Esophagus squamous epithelium (tissue), 4 donors: Measurements from ENCODE around the gene FAS.

Experiments
- POLR2A ChIP-seq, 4 donors: fragments of 450-650 bp; IDR thresholded peaks; one replicate each; pipeline ENCODE4 v1.6.1; 2017; ENCODE audit warnings: antibody characterized with exemption in 4 of 4, mild to moderate bottlenecking in 4 of 4, moderate library complexity in 3 of 4
- TF ChIP-seq, protein P1 (sequence below), 6 experiments: fragments of 450-650 bp in 4 of 6; fragments of 200-600 bp in 2 of 6; sonication (generic) in 2 of 6; IDR thresholded peaks; one replicate each; pipeline ENCODE4 v1.5.1; 2016 to 2019; ENCODE audit warnings: antibody characterized with exemption in 6 of 6, mild to moderate bottlenecking in 4 of 6, moderate library complexity in 4 of 6

- TF ChIP-seq, protein P1, sequence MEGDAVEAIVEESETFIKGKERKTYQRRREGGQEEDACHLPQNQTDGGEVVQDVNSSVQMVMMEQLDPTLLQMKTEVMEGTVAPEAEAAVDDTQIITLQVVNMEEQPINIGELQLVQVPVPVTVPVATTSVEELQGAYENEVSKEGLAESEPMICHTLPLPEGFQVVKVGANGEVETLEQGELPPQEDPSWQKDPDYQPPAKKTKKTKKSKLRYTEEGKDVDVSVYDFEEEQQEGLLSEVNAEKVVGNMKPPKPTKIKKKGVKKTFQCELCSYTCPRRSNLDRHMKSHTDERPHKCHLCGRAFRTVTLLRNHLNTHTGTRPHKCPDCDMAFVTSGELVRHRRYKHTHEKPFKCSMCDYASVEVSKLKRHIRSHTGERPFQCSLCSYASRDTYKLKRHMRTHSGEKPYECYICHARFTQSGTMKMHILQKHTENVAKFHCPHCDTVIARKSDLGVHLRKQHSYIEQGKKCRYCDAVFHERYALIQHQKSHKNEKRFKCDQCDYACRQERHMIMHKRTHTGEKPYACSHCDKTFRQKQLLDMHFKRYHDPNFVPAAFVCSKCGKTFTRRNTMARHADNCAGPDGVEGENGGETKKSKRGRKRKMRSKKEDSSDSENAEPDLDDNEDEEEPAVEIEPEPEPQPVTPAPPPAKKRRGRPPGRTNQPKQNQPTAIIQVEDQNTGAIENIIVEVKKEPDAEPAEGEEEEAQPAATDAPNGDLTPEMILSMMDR (IDR thresholded peaks at IDR 0.05), result no peak
- TF ChIP-seq POLR2A (IDR thresholded peaks at IDR 0.05), result no peak
Observed at GRCh38 chr10:89063465-89063864, 72.9 kb downstream of the FAS start.
